ENCODE data around the gene MAPK11.

MAPK11 gene

DNA sequence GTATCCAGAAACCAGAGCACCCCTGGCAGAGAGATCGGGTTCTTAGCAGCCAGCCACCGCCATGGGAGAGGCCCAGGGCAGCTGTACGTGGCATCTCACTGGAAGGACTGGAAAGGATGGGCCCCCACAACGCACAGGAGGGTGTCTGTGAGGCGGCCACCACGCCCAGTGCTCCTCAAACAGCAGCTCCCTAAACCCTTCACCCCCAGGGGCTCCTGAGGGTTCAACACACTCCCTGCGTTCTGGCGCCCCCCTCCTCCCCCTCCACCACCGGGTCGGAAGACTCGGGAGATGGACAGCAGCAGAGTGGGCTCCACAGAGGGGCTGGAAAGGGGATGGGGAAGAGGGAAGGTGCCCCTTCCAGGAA lies 9.8 kb downstream of the MAPK11 start:
- no peak for DNase-seq

DNA sequence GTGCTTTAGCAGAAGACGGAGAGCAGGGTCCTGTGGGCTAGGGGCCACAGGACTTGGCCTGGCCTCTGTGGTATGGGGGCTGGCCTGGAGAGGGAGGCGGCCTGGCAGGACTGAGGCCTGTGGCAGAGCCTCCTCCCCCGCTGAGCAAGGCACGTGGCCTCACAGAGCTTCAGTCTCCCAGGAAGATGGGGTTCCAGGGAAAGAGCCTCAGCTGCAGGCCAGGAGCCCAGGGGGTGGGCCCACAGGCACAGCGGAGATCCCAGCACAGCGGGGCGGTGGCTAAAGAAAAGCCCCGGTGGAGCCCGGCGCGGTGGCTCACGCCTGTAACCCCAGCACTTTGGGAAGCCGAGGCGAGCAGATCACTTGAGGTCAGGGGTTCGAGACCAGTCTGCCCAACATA lies 10.9 kb downstream of the MAPK11 start:
- no peak for DNase-seq

DNA sequence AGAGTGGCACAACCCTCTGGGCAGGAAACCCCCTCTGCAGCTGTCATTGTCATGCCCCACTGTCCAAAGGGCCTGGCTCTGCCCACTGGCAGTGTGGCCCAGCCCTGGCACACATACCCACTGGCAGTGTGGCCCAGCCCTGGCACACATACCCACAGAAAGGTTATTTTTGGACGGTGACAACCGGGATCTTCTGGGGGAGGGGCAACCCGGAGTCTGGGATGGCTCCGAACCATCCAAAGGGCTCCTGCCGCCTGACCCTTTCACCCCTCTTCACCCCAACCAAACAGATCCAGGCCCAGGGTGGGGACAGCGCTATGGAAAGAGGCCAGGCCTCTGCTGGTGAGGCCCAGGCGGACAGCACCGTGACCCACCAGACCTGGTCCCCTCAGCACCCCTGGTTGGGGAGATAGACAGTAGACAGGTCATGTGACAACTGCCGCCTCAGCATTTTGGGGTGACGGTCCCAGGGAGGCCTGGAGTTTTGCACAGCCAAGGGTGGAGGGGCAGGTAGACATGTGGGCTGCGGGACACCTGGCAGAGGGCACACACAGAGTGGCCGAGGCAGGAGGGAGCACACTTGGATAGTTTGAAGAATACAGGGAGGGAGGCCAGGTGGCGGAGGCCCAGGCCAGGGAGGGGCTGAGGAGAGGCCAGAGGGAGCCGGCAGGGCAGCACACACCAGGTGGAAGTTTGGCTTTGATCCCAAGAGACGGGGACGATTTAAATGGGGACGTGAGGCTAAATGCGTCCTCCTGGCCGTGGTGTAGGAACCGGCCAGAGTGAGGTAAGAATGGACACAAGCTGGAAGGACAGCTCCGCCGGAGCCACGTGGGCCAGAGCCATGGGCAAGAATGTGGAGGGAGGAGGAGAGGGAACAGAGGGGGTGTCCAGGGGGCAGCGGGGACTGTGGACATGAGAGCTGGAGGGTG lies 11.6 kb downstream of the MAPK11 start:
- no peak for DNase-seq

DNA sequence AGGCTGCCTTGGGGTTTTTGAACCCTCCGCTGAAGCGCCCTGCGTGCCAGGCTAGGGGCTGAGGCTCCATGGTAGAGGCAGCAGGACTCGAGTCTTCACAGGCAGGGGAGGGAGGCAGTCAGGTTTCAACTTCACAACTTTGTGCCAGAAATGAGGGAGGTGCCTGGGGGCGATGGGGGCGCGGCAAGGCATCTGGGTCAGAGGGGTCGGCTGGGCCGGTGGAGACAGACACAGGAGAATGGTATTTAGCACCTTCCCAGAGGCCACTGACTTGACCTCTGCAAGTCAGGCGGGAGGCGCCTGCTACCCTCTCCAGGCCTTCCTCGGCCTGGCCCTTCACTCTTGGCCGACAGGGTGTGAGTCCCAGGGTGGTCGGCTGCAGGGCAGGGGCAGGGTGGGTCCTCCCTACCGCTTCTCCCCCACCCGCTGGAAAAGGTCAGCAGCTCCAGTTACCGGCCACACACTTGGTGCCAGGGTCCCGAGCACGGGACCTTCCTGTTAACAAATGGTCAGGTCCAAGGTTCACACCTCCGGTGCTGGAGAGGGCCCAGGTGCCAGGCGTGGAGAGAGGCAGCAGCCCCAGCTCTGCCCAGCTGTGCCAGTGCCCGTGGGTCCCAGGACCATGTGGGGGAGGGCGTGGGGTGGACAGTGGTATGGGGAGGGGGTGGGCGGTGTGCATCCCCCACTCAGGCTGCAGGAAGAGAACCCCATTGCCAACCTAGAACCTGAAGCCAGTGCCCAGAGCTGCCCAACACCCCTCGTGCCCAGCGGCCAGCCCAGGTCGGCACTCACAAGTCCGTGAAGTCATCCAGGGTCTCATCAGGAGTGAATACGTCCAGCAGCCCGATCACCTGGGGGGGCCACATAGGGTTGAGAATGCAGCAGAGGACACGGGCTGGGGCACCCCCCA lies 12.5 kb downstream of the MAPK11 start:
- DNase-seq, result no peak

DNA sequence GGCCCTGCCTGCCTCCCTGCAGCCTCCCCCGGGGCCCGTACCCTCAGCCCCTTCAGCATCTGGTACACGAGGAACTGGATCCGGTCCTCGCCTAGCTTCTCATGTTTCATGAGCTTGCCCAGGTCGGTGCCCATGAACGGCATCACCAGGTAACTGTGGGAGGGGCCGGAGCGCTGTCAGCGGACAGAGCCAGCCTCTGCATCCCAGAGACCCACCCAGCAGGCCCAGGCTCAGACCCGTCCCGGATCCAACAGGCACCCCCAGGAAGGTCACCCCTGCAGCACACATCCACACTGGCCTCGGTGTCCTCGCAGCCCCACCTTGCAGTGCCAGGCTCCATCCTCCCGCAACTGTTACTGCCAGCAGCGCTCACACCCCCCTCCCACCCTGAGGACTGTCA lies 13.1 kb downstream of the MAPK11 start:
- no peak for DNase-seq

DNA sequence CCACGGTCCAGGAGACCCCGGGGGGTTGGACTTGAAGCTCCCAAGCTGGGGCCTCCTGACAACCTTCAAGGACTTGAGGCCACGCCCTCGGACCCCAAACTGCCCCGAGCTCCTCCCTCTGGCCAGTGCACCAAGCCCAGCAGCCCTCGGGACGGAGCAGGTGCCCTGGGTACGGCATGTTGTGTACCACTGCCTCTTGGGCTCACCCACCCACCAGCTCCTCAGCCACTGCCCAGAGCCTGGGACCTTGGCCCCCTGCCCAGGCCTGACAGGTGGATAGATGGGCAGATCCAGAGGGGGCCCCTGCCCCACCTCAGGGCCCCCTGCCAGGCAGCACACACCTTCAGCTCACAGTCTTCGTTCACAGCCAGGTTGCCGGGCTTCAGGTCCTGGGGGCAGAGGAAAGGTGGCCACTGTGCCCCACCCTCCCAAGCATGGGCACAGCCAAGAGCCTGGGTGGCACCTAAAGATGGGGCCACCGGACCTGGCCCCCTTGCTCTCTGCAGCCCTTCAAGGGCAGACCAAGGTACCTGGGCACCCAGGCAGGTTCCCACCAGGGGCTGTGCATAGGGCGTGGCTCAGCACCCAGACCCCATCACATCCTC lies 13.8 kb downstream of the MAPK11 start:
- DNase-seq, result no peak

DNA sequence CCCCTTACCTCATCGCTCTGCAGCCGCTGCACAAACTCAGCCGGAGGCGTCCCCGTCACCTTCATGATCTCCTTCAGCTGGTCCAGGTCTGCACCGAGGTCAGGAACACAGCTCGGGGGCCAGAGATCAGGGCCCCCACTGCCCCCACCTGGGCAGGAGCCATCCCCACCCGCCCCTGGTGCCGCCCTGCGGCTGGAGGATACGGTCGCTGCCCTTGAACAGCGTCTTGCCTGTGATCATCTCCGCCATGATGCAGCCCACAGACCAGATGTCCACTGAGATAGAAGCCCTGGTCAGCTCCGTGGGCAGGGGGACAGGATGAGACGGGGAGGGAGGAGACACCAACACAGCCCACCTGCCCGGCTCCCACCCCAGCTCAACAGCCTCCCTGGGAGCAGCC lies 14.6 kb downstream of the MAPK11 start:
- DNase-seq, result no peak

DNA sequence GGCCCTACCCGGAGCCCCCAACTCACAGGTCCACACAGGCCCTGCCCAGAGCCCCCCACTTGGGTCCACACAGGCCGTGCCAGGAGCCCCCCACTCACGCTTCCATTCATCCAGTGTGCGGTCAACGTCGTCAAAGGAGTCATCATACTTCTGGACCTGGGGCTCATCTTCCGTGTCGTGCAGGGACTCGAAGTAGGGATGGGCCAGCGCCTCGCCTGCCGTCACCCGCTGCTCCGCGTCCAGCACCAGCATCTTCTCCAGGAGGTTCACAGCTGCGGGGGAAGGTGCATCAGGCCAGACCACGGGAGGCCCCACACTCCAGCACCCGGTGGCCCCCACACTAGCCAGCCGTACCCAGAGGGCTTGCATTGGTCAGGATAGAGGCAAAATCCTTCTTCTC lies 15.1 kb downstream of the MAPK11 start:
- DNase-seq, result no peak

DNA sequence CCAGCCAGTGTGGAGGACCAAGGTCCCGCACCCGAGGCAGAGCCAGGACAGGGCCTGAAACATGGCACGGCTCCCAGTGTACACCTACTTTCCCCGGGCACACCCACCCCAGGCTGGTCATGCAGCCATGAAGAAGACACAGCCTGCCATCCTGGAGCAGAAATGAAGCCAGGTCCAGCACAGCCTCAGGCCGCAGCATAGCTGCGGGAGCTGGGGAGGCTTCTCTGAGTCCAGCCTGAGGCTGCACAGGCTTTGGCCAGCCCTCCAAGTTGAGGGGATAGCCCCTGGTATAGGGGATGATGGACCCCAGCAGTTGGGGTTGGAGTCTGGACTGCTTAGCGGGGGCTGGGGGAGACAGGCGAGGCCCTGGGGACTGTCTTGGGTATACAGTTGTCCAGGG lies 16.2 kb downstream of the MAPK11 start:
- DNase-seq, result no peak

DNA sequence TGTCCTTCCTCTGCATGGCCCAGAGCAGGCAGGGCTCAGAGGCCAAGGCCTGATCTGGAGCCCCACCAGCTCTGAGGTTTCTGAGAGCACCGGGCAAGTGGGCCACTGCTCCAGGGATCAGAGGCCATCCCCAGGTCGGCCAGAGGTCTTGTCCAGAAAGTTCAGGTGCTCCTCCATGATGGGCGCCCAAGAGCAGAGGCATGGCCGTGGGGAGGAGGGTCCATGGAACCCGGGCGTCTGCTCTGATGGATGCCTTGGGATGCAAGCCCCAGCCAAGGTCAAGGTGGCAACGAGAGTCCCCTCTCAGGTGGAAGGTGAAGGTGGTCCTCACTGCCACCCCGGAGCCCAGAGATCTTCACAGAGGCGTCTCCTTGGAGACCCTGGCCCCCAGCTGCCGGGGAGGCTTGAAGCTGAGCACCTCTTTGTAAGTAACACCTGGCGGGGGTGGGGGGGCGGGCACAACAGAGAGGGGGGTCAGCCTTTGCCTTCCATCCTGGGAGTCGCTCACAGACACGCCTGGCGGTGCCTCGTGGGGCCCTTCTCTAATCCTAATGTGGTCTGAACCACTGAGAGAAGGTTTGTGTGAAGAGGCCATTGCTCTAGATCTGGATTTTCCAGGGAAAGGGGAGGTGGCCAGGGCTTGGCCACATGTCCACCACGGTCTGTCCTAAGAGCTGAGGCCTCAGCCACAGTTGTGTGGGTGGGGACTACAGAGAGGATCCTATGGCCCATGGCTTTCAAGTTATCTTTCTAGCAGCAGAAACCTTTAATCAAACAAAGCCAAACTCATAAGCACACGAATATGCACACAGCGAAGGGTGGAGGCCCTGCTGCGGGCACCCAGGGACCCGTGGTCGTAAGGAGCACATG lies 16.9 kb downstream of the MAPK11 start:
- no peak for DNase-seq

DNA sequence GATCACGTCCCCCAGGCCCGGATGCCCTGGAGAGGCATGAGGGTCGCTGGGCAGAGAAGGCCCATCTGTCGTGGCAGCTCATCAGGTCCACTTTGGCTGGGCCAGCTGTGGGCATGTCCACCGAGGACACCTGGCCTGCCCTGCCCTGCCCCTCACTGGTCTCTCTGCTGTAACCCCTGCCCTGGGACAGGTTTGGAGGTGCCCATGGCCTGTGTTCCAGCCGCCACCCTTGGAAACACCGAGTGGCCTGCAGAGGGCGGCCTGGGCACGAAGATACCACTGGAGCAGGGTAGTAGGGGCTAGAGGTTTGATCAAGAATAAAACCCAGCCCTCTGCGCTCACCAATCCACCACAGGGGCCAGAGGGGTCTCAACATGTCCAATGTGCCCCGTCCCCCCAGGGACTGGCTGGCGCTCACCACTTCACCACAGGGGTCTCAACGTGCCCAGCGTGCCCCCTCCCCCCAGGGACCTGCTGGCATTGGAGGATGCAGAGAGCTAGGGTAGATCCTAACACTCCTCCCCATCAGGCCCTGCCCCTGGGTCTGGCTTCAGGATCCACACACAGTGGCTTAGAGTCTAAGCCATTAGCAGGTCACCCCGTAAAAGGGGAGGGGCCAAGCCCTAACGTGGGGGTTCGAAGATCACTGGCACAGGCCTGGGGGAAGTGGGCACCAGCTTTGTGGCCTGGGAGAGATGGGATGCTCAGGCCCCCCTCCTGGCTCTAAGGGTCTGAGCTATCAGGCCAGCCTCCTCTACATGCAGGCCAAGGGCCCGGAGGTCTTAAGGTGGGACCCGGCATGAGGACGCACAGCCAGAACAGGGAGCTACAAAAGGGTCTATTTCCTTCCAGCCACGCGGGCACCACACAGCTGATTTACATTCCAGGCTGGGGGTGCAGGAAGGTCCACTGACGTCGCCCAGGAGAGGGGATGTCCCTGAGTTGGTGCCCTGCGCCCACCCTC lies 17.8 kb downstream of the MAPK11 start:
- DNase-seq, result peak; percentile 13

DNA sequence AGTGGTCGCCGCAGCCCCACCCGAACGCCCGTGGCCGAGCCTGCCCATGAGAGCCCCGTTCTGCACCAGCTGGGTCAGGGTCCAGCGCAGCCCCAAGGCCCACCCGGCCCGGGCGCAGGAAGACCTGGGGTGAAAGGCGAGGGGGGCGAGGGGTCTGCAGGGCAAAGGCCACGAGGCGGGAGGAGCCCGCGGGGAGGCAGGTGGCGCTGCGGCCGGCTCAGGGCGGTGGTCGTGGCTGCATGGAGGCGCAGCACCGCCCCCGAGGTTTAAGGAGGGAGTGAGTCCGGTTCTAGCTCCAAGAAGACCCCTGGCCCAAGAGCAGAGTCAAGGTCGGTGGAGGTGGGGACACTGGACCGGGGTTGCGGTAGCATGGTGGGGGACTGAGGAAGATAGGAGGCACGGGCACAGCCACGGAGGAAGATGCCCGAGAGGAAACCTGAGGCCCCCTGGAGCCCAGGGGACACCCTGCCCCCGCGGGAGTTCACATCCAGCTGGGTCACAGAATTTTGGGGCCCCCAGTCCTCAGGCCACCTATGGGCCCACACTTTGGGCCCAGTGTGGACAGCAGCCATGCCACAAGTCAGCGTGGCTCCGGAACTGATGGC lies 18.6 kb downstream of the MAPK11 start:
- no peak for DNase-seq

DNA sequence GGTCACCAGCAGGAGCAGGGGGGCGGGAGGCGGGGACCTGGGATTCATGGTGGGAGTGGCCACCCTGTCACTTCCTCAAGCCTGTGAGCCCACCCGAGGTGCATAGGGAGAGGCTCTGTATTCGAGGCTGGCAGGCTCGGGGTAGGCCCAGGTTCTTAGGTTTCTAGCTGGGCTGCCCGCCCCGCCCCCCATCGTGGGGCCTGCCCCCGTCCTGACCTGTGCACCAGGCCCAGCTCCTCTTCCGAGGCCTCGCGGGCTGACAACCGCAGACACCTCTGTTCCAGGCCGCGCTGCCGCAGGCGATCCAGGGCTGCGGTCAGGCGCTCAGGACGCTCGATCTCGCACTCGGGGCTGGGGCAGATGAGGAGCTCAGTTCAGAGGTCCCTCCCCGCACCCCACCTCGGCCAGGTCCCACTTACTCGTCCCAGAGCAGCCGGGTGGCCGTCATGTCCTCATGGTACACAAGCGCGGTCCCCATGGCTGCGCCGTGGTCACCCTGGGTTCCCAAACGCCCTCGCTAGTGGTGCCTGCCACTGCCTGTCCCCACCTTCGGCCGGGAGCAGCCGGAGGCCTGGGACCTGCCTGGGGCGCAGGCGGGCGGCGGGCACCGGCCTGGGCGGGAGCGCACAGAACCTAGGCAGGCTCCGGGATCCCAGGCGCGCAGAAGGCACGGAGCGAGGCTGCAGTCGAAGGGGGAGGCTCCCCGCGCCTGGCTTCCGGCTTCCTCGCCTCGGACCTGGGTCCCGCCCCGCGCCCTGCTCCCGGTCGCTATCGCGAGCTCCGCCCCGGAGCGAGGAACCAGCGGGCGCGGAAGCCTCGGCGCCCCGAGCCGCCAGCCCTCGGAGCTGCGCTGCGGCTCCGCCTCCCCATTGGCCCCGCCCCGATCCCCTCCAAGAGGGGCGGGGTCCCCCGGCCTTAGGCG lies 19.4 kb downstream of the MAPK11 start, which contains the start of gene HDAC10:
Gene HDAC10, minus strand, starts transcription at position 711 of the 922 bp plus-strand sequence. Its CDS starts 233 bp downstream, at position 478.
- DNase-seq, result peak; percentile 73

DNA sequence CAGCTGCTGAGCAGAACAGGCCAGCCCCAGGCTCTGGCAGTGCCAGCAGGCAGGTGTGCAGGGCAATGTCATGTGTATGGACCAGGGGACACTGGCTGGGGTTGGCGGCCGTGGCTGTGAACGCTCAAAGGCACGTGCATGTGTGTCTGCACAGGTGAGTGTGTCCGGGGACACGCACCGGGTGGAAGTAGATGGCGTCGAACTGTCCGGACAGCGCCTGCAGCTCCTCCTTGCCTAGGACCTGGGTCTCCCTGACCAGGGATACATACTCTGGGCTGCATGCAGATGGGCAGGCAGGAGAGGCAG lies 20.0 kb downstream of the MAPK11 start:
- DNase-seq, result no peak

DNA sequence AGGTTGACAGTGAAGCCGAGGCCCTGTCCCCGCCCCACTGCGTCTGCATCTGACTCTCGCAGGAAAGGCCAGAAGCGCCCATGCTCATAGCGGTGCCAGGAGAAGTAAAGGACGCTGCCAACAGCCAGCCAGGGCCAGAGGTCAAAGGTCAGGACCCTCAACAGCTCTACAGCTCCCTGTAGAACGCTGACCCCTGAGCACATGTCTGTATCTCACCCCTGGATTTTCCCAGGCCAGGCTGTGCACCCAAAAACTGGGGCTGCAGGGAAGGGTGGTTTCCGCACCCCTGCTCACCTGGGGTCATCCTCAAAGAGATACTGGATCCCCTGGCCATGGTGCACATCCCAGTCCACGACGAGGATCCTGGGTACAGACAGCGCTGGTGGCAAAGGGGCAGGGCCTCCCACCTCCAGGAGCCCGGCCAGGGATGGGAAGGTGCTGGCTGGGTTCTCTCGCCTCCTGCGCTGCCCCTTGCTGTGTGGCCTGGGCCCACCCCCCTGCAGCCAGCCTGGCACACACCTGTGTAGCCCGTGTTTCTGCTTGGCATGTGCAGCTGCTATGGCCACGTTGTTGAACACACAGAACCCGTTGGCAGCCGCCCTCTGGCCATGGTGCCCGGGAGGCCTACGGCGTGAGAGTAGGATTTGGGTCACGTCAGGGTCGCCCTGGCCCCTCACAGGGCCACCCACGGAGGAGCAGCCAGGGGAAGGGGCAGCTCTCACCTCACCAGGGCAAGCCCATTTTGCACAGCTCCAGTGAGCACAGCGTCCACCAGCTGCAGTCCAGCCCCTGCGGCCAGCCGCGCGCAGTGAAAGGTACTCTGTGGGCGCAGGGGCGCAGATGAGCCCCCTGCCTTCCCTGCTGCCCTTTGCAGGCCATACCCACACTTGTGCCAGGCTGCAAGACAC lies 20.6 kb downstream of the MAPK11 start:
- DNase-seq, result no peak

DNA sequence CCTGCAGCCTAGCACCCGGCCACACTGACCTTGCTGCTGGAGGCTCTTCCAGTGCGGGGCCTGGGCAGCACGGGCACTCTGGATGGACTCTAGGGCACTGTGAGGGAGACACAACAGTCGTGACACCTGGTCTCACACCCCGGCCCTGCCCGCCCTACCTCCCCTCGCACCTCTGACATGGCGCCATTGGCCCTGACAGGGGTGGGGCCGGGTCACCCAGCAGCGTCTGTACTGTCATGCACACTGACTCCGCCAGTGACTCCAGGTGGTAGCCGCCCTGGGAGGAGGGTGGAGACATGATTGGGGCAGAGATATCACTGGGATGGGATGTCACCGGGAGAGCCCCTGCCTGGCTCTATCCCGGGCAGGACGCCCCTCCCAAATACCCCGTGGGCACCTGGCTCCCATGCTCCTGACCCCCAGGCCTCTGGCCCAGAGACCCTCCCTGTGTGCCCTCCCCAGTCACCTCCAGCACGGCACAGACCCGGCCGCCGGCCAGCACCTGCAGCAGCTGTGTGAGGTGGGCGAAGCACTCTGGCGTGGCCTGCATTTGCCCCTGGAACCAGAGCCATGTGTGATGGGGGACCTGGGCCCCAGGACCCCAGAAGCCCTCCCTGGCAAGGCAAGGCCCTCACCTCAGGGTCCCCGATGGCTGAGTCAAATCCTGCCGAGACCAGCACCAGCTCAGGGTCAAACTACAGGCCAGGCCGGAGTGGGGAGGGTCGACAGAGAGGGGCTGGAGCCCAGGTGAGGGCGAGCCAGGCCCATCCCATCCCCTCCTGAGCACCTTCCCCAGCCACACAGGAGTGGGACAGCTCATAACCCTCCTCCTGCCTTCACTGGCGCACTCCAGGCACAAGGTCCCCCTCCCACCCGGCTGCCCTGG lies 21.7 kb downstream of the MAPK11 start:
- DNase-seq, result no peak

DNA sequence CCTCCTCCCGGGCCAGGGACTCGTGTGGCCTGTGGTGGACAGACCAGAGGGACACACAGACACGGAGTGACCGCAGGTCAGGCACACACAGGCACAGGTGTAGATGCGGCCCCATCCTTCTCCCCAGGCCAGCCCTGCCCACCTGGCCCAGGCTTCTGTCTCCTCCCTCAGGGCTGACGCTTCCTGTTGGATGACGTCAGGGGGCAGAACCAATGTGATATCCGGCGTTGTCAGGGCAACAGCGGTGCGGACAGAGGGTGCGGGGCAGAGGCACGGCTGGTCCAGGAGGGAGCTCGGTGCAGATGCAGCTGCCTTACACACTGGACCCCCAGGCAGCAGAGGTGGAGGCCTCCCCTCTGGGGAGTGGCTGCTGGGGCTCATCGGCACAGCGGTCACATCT lies 22.4 kb downstream of the MAPK11 start:
- DNase-seq, result peak; percentile 72

Data from NCI-H146 (cell line).